D721Med (cell line): ENCODE results near the gene ADAT3.

Experiments
- DNase-seq: peaks from one replicate; pipeline ENCODE4 v3.0.0; 2011; ENCODE audit warnings: low spot score; ENCODE audit not compliant: insufficient read length
- FAIRE-seq: peaks from 2 replicates; lab custom pipeline; 2011; peaks lifted over from hg19 to GRCh38; lab: Jason Lieb, UNC
- CTCF ChIP-seq: IDR thresholded peaks from 2 replicates; pipeline ENCODE4 v1.5.1; 2012; ENCODE audit warnings: mild to moderate bottlenecking, control low read depth; ENCODE audit not compliant: insufficient read depth; ENCODE audit errors: missing control alignments

ADAT3 gene

GRCh38 chr19:1905110-1905862 lies at the start of gene ADAT3, which contains the start of gene SCAMP4:
Gene ADAT3, plus strand, starts transcription at chr19:1905399. Its CDS starts 6,649 bp downstream, at chr19:1912048.
Gene SCAMP4, plus strand, starts transcription at chr19:1905399. Its CDS starts 9,621 bp downstream, at chr19:1915020.
- DNase-seq (peak; percentile 89), FAIRE-seq (no peak)
- no peak for TF ChIP-seq CTCF

GRCh38 chr19:1855828-1856255 lies 49.4 kb upstream of the ADAT3 start:
- no peak for TF ChIP-seq CTCF
- no peak for DNase-seq
- FAIRE-seq, result no peak

GRCh38 chr19:1856345-1856697 lies 48.9 kb upstream of the ADAT3 start:
- no peak for TF ChIP-seq CTCF
- DNase-seq (no peak), FAIRE-seq (no peak)

- TF ChIP-seq CTCF, result no peak
- FAIRE-seq (no peak), DNase-seq (no peak)
Observed at GRCh38 chr19:1856698-1857603, 48.2 kb upstream of the ADAT3 start.

- DNase-seq (no peak), FAIRE-seq (no peak)
- no peak for TF ChIP-seq CTCF
Observed at GRCh38 chr19:1857648-1858326, 47.4 kb upstream of the ADAT3 start.

GRCh38 chr19:1858412-1859081 lies 46.7 kb upstream of the ADAT3 start:
- DNase-seq (no peak), FAIRE-seq (no peak)
- TF ChIP-seq CTCF, result no peak
